HG03558 (cell line): ENCODE data around the gene DIAPH3.

Experiments used
- ATAC-seq: cut with Tn5 transposase; IDR thresholded peaks from one replicate; pipeline ENCODE4 v1.9.1; 2021; ENCODE audit warnings: moderate number of reproducible peaks; ENCODE audit not compliant: unreplicated experiment; ENCODE audit errors: extremely low read depth

The DIAPH3 gene

GRCh38 chr13:60032851-60033250, 130.9 kb downstream of the DIAPH3 start:
- ATAC-seq, result no peak

GRCh38 chr13:60028021-60028420, 135.7 kb downstream of the DIAPH3 start:
- ATAC-seq, result no peak

GRCh38 chr13:60026286-60026685, 137.4 kb downstream of the DIAPH3 start:
- no peak for ATAC-seq

GRCh38 chr13:60020288-60020687, 143.4 kb downstream of the DIAPH3 start:
- ATAC-seq, result no peak

GRCh38 chr13:60019119-60019993, 144.4 kb downstream of the DIAPH3 start:
- peak; percentile 65 for ATAC-seq

- ATAC-seq, result no peak
Measured at GRCh38 chr13:60018536-60018935, 145.2 kb downstream of the DIAPH3 start.

GRCh38 chr13:60016229-60016628, 147.5 kb downstream of the DIAPH3 start:
- ATAC-seq, result no peak

- no peak for ATAC-seq
Measured at GRCh38 chr13:60013166-60013565, 150.6 kb downstream of the DIAPH3 start.

GRCh38 chr13:60012488-60012887, 151.2 kb downstream of the DIAPH3 start:
- no peak for ATAC-seq

- ATAC-seq, result no peak
Measured at GRCh38 chr13:60009300-60010253, 154.2 kb downstream of the DIAPH3 start.

- ATAC-seq, result no peak
Measured at GRCh38 chr13:60001889-60002288, 161.8 kb downstream of the DIAPH3 start.

- ATAC-seq, result no peak
Measured at GRCh38 chr13:60000976-60001375, 162.8 kb downstream of the DIAPH3 start.

GRCh38 chr13:60000081-60000480, 163.6 kb downstream of the DIAPH3 start:
- no peak for ATAC-seq

- no peak for ATAC-seq
Measured at GRCh38 chr13:59997976-59998375, 165.8 kb downstream of the DIAPH3 start.

- ATAC-seq, result no peak
Measured at GRCh38 chr13:59996461-59996980, 167.2 kb downstream of the DIAPH3 start.

- no peak for ATAC-seq
Measured at GRCh38 chr13:59991395-59991794, 172.3 kb downstream of the DIAPH3 start.

GRCh38 chr13:59982631-59983382, 180.9 kb downstream of the DIAPH3 start:
- ATAC-seq, result no peak

GRCh38 chr13:59979589-59979988, 184.1 kb downstream of the DIAPH3 start:
- ATAC-seq, result no peak

- no peak for ATAC-seq
Measured at GRCh38 chr13:59978862-59979261, 184.9 kb downstream of the DIAPH3 start.

GRCh38 chr13:59976856-59977255, 186.9 kb downstream of the DIAPH3 start:
- no peak for ATAC-seq
